Gastrocnemius medialis (tissue), 4 donors: ENCODE data around the gene SEMA3C. TPM values are rescaled to one million over a fixed set of nuclear protein-coding genes. Genes with fewer than 3 reads are reported as not detected.

Experiments
- ATAC-seq, 2 donors: fragments of 150-250 bp; one replicate each; pipeline ENCODE4 v1.9.1; 2016
- DNase-seq, 2 donors: peaks; one replicate each; pipeline ENCODE4 v3.0.0-alpha.2; 2019
- H3K27ac ChIP-seq, 4 donors: fragments of 200-600 bp; sonication (generic); 1 replicate in 1 of 4; 2 replicates in 3 of 4; pipeline ENCODE4 v1.5.1; 2016 to 2018; ENCODE audit warnings: mild to moderate bottlenecking in 2 of 4, moderate library complexity in 1 of 4
- H3K27me3 ChIP-seq, 3 donors: fragments of 200-600 bp; sonication (generic) in 2 of 3; 1 replicate in 1 of 3; 2 replicates in 2 of 3; pipeline versions ENCODE4 v1.5.1 to v1.6.0; 2016 to 2019; ENCODE audit warnings: mild to moderate bottlenecking in 1 of 3, moderate library complexity in 1 of 3
- H3K36me3 ChIP-seq, 2 donors: fragments of 200-600 bp; sonication (generic) in 1 of 2; one replicate each; pipeline ENCODE4 v1.5.1; 2017 to 2018
- H3K4me1 ChIP-seq, 2 donors: fragments of 200-600 bp; sonication (generic) in 1 of 2; one replicate each; pipeline ENCODE4 v1.5.1; 2016 to 2017; ENCODE audit warnings: mild to moderate bottlenecking in 2 of 2
- H3K4me3 ChIP-seq, 4 donors: fragments of 200-600 bp; sonication (generic) in 3 of 4; 1 replicate in 1 of 4; 2 replicates in 3 of 4; pipeline ENCODE4 v1.5.1; 2016 to 2019; ENCODE audit warnings: mild to moderate bottlenecking in 2 of 4
- H3K9me3 ChIP-seq, 3 donors: fragments of 200-600 bp; sonication (generic) in 2 of 3; 1 replicate in 1 of 3; 2 replicates in 2 of 3; pipeline ENCODE4 v1.5.1; 2016 to 2019
- CTCF ChIP-seq, 5 experiments: fragments of 450-650 bp in 3 of 5; fragments of 200-600 bp in 2 of 5; sonication (generic) in 2 of 5; IDR thresholded peaks in 4 of 5; conservative IDR thresholded peaks in 1 of 5; 1 replicate in 4 of 5; 2 replicates in 1 of 5; pipeline ENCODE4 v1.5.1; 2016 to 2019; ENCODE audit warnings: antibody characterized with exemption in 5 of 5, mild to moderate bottlenecking in 3 of 5, moderate library complexity in 3 of 5
- POLR2A ChIP-seq, 2 donors: fragments of 450-650 bp; IDR thresholded peaks; one replicate each; pipeline ENCODE4 v1.6.1; 2017; ENCODE audit warnings: antibody characterized with exemption in 2 of 2, mild to moderate bottlenecking in 2 of 2, moderate library complexity in 2 of 2
- in situ Hi-C, 4 donors: fragments of 200-750 bp; cut with MboI; loops; one replicate each; pipeline versions ENCODE4 v1.15.0 to v1.8.0; 2017; ENCODE audit warnings: low sequenced_read_pairs in 4 of 4
- intact Hi-C: fragments of 100-400 bp; cut with DNase I; formaldehyde crosslinking; loops from one replicate; pipeline ENCODE4 v1.15.1; 2023; ENCODE audit warnings: low total_unique reads
- total RNA-seq, 4 donors: library from RNA; depleted of rRNA; stranded (reverse); fragments of >200 nt; gene quantifications; one replicate each; pipeline versions ENCODE4 v1.1.0 to v1.2.3, GENCODE V29; 2016

The SEMA3C gene
- total RNA-seq, 4 donors from 2014 or later: 5.4 to 58.5 (median 30.3) TPM

- ATAC-seq (no peak), DNase-seq (no peak)
- Histone ChIP-seq H3K36me3 (peaks cover 0 to 5% of the 10 kb centered on the region in 2 donors), H3K9me3 (no peaks in the 10 kb centered on the region), H3K27me3 (no peaks in the 10 kb centered on the region), H3K4me1 (no peaks in the 10 kb centered on the region), H3K27ac (no peak overlapping the region), H3K4me3 (no peak overlapping the region)
- intact Hi-C loops (no loop called here), in situ Hi-C loops (no loop called here)
- TF ChIP-seq POLR2A (IDR thresholded peaks at IDR 0.05) (no peak), CTCF (IDR thresholded peaks at IDR 0.05 in 4 of 5, conservative IDR thresholded peaks at IDR 0.05 in 1 of 5) (no peak)
Observed at GRCh38 chr7:80748363-80749042, 170.3 kb downstream of the SEMA3C start.

- DNase-seq (no peak), ATAC-seq (no peak)
- H3K4me1 ChIP-seq: no peaks in the 10 kb centered on the region
- TF ChIP-seq POLR2A (IDR thresholded peaks at IDR 0.05): no peak
- TF ChIP-seq CTCF (IDR thresholded peaks at IDR 0.05 in 4 of 5, conservative IDR thresholded peaks at IDR 0.05 in 1 of 5): no peak
- no peaks in the 10 kb centered on the region for H3K27me3 ChIP-seq
- no peak overlapping the region for H3K27ac ChIP-seq
- H3K9me3 ChIP-seq: no peaks in the 10 kb centered on the region
- no peaks in the 10 kb centered on the region for H3K36me3 ChIP-seq
- no peak overlapping the region for H3K4me3 ChIP-seq
- intact Hi-C loops: no loop called here
- in situ Hi-C loops: no loop called here
Observed at GRCh38 chr7:80740778-80741545, 177.9 kb downstream of the SEMA3C start.

GRCh38 chr7:80736371-80737125 is 182.3 kb downstream of the SEMA3C start:
- TF ChIP-seq POLR2A (IDR thresholded peaks at IDR 0.05): no peak
- no peak for TF ChIP-seq CTCF (IDR thresholded peaks at IDR 0.05 in 4 of 5, conservative IDR thresholded peaks at IDR 0.05 in 1 of 5)
- DNase-seq (no peak), ATAC-seq (no peak)
- Histone ChIP-seq H3K27me3 (no peaks in the 10 kb centered on the region), H3K27ac (no peak overlapping the region), H3K4me3 (no peak overlapping the region), H3K9me3 (no peaks in the 10 kb centered on the region), H3K36me3 (no peaks in the 10 kb centered on the region), H3K4me1 (no peaks in the 10 kb centered on the region)
- in situ Hi-C loops (no loop called here), intact Hi-C loops (no loop called here)

GRCh38 chr7:80735330-80735729 is 183.5 kb downstream of the SEMA3C start:
- Histone ChIP-seq H3K4me3 (no peak overlapping the region), H3K4me1 (no peaks in the 10 kb centered on the region), H3K27ac (no peak overlapping the region), H3K27me3 (no peaks in the 10 kb centered on the region), H3K9me3 (no peaks in the 10 kb centered on the region), H3K36me3 (no peaks in the 10 kb centered on the region)
- TF ChIP-seq CTCF (IDR thresholded peaks at IDR 0.05 in 4 of 5, conservative IDR thresholded peaks at IDR 0.05 in 1 of 5) (no peak), POLR2A (IDR thresholded peaks at IDR 0.05) (no peak)
- in situ Hi-C loops (no loop called here), intact Hi-C loops (no loop called here)
- ATAC-seq (no peak), DNase-seq (no peak)
